ENCODE data around the gene JMJD7.

JMJD7 gene

DNA sequence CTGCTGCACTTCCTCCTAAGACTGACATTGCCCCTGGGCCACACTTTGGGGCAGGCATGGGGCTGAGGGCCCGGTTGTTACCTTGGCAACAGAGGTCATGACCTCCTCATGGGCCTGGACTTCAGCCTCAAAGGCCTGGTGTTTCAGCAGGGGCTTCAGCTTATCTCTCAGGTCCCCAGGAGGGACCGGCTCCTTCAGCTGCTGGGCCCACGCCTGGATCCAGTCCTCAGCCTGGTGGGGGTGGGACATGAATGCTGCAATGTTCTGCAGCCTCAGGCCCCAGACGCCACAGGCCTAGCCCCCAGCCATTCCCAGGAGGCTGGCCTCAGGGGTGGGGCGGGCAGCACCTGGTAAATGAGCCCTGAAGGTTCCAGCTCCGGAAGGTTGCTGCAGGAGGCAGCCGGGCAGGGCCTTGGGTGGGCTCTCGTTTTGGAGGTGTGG lies 38.4 kb downstream of the JMJD7 start:
- no peaks in the 10 kb centered on the region for H3K9me2 ChIP-seq (replicated peaks; ENCODE audit: control insufficient read depth, low read length)
- TF ChIP-seq CTCF (IDR thresholded peaks at IDR 0.05; ENCODE audit: low read depth, low read length, poor library complexity, severe bottlenecking) (no peak), EZH2phosphoT487 (IDR thresholded peaks at IDR 0.05; ENCODE audit: borderline replicate concordance, low read length) (no peak)
- no peaks in the 10 kb centered on the region for H3K4me1 ChIP-seq (ENCODE audit: control insufficient read depth, low read length)
- H3K4me2 ChIP-seq (ENCODE audit: low read length), result no peak overlapping the region
- no peaks in the 10 kb centered on the region for H4K20me1 ChIP-seq (ENCODE audit: control insufficient read depth, insufficient read depth, low read depth, low read length)
- H3K27me3 ChIP-seq (ENCODE audit: control insufficient read depth, low read length), result no peaks in the 10 kb centered on the region
- H3F3A ChIP-seq (ENCODE audit: control insufficient read depth, insufficient read depth), result no peaks in the 10 kb centered on the region
- H3K9me3 ChIP-seq (ENCODE audit: control insufficient read depth, insufficient read depth, low read length), result no peaks in the 10 kb centered on the region
- no peaks in the 10 kb centered on the region for H3K36me3 ChIP-seq (ENCODE audit: control insufficient read depth, low read length)
- no peaks in the 10 kb centered on the region for H3K79me2 ChIP-seq (ENCODE audit: control insufficient read depth, low read length)
- no peak overlapping the region for H3K27ac ChIP-seq (ENCODE audit: low read depth, low read length)
- no peak overlapping the region for H3K4me3 ChIP-seq (ENCODE audit: low read length)

DNA sequence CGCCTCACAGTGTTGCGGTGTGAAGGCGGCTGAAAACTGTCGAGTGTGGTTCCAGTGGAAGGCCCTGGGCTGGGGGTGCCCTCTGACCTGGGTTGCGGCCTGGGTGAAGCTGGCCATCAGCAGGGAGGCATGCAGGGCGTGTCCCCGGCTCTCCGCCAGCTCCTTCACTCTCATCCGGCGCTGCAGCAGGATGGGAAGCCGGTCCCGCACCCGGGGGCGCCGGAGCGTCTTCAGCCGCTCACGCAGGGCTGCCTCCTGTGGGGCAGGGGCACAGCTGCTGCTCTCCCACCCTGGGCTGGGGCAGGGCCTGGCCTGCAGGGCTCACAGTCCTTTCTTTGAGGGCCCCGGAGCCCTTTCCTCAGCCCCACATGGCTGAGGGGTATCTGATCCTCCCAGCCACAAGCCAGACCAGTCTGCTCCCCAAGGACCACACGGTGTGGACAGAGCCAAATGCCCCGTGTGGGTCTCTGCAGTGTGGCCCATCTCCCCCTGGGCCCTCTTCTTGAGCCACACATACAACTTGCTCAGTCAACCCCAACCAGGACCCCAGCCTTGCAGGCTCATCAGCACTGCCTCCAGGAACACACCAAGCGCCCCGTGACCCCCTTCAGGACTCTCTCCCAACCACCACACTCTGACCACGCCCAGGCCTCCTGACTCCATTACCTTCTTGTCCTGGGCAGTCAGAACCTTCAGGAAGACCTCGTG lies 39.1 kb downstream of the JMJD7 start:
- H3F3A ChIP-seq (ENCODE audit: control insufficient read depth, insufficient read depth), result no peaks in the 10 kb centered on the region
- H3K9me3 ChIP-seq (ENCODE audit: control insufficient read depth, insufficient read depth, low read length), result no peaks in the 10 kb centered on the region
- TF ChIP-seq EZH2phosphoT487 (IDR thresholded peaks at IDR 0.05; ENCODE audit: borderline replicate concordance, low read length) (no peak), CTCF (IDR thresholded peaks at IDR 0.05; ENCODE audit: low read depth, low read length, poor library complexity, severe bottlenecking) (no peak)
- no peak overlapping the region for H3K4me3 ChIP-seq (ENCODE audit: low read length)
- no peaks in the 10 kb centered on the region for H3K27me3 ChIP-seq (ENCODE audit: control insufficient read depth, low read length)
- no peaks in the 10 kb centered on the region for H3K79me2 ChIP-seq (ENCODE audit: control insufficient read depth, low read length)
- H4K20me1 ChIP-seq (ENCODE audit: control insufficient read depth, insufficient read depth, low read depth, low read length), result no peaks in the 10 kb centered on the region
- no peak overlapping the region for H3K27ac ChIP-seq (ENCODE audit: low read depth, low read length)
- no peak overlapping the region for H3K4me2 ChIP-seq (ENCODE audit: low read length)
- no peaks in the 10 kb centered on the region for H3K9me2 ChIP-seq (replicated peaks; ENCODE audit: control insufficient read depth, low read length)
- no peaks in the 10 kb centered on the region for H3K4me1 ChIP-seq (ENCODE audit: control insufficient read depth, low read length)
- no peaks in the 10 kb centered on the region for H3K36me3 ChIP-seq (ENCODE audit: control insufficient read depth, low read length)

GRCh38 chr15:41868321-41868720 lies 40.4 kb downstream of the JMJD7 start:
- TF ChIP-seq EZH2phosphoT487 (IDR thresholded peaks at IDR 0.05; ENCODE audit: borderline replicate concordance, low read length) (no peak), CTCF (IDR thresholded peaks at IDR 0.05; ENCODE audit: low read depth, low read length, poor library complexity, severe bottlenecking) (no peak)
- no peaks in the 10 kb centered on the region for H3F3A ChIP-seq (ENCODE audit: control insufficient read depth, insufficient read depth)
- no peaks in the 10 kb centered on the region for H3K79me2 ChIP-seq (ENCODE audit: control insufficient read depth, low read length)
- no peak overlapping the region for H3K27ac ChIP-seq (ENCODE audit: low read depth, low read length)
- no peak overlapping the region for H3K4me2 ChIP-seq (ENCODE audit: low read length)
- peaks cover 3% of the 10 kb centered on the region; the same call in 1 of the 2 replicates for H3K27me3 ChIP-seq (ENCODE audit: control insufficient read depth, low read length)
- H3K9me2 ChIP-seq (replicated peaks; ENCODE audit: control insufficient read depth, low read length), result no peaks in the 10 kb centered on the region
- no peaks in the 10 kb centered on the region for H3K4me1 ChIP-seq (ENCODE audit: control insufficient read depth, low read length)
- H4K20me1 ChIP-seq (ENCODE audit: control insufficient read depth, insufficient read depth, low read depth, low read length), result no peaks in the 10 kb centered on the region
- H3K36me3 ChIP-seq (ENCODE audit: control insufficient read depth, low read length), result no peaks in the 10 kb centered on the region
- no peak overlapping the region for H3K4me3 ChIP-seq (ENCODE audit: low read length)
- no peaks in the 10 kb centered on the region for H3K9me3 ChIP-seq (ENCODE audit: control insufficient read depth, insufficient read depth, low read length)

Measured in DOHH2 (cell line).